ENCODE data around the gene CAMK1D. TPM values are rescaled to one million over a fixed set of nuclear protein-coding genes. Genes with fewer than 3 reads are reported as not detected.

CAMK1D gene
- polyA plus RNA-seq, 1 experiment = 1.1 TPM

DNA sequence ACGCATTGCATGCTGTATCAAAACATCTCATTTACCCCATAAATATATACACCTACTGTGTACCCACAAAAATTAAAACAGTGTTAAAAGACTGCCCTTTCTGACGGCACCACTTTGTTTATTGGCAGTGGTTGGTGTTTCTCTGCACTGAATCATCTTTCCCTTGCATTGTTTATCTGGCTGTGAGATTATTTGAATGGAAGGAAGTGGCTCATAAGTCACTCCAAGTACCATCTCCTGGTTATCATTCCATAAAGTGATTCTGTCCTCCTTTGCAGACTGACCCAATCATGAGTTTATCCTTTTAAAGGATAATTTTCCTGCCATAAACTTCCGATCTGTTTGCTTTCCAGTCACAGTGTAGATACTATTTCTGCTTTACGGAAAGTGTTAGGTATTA lies 183.8 kb downstream of the CAMK1D start:
- CTCF ChIA-PET = interaction anchor here (0.8 kb wide), 1 partner anchor 9 kb away, joined by 5 read pairs; no protein-coding TSS in a partner anchor
- no peak for DNase-seq (ENCODE audit: low read depth)
- Histone ChIP-seq H3K4me3 (ENCODE audit: low read depth, low read length) (no peak overlapping the region), H3K36me3 (ENCODE audit: control insufficient read depth, insufficient read depth, low read length) (no peaks in the 10 kb centered on the region), H3K27me3 (ENCODE audit: control insufficient read depth, insufficient read depth, low read length) (no peaks in the 10 kb centered on the region)
- TF ChIP-seq, protein P1, sequence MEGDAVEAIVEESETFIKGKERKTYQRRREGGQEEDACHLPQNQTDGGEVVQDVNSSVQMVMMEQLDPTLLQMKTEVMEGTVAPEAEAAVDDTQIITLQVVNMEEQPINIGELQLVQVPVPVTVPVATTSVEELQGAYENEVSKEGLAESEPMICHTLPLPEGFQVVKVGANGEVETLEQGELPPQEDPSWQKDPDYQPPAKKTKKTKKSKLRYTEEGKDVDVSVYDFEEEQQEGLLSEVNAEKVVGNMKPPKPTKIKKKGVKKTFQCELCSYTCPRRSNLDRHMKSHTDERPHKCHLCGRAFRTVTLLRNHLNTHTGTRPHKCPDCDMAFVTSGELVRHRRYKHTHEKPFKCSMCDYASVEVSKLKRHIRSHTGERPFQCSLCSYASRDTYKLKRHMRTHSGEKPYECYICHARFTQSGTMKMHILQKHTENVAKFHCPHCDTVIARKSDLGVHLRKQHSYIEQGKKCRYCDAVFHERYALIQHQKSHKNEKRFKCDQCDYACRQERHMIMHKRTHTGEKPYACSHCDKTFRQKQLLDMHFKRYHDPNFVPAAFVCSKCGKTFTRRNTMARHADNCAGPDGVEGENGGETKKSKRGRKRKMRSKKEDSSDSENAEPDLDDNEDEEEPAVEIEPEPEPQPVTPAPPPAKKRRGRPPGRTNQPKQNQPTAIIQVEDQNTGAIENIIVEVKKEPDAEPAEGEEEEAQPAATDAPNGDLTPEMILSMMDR (IDR thresholded peaks at IDR 0.05; ENCODE audit: insufficient read depth, low read depth, low read length) = no peak
- POLR2A ChIA-PET = no interaction called here

DNA sequence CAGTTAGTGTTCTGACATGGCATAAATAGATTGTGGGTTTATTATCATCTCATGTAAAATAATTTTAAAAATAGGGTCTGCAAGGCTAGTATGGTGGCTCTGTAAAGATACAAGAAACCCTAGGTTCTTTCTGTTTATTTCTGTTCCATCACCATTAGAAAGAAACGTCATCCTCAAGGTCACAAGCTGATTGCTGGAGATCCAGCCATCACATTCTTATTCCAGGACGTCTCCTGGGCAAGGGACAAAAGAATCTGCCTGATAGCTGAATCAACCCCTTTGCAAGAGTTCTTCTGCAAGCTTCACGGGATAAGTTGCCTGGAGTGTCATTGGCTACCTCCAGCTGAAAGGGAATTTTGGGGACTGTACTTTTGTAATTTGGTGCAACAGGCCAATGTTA lies 184.4 kb downstream of the CAMK1D start:
- POLR2A ChIA-PET = no interaction called here
- CTCF ChIA-PET = interaction anchor here (0.8 kb wide), 1 partner anchor 9 kb away, joined by 5 read pairs; no protein-coding TSS in a partner anchor
- TF ChIP-seq, protein P1 (IDR thresholded peaks at IDR 0.05; ENCODE audit: insufficient read depth, low read depth, low read length) = no peak
- no peak for DNase-seq (ENCODE audit: low read depth)
- Histone ChIP-seq H3K27me3 (ENCODE audit: control insufficient read depth, insufficient read depth, low read length) (no peaks in the 10 kb centered on the region), H3K36me3 (ENCODE audit: control insufficient read depth, insufficient read depth, low read length) (no peaks in the 10 kb centered on the region), H3K4me3 (ENCODE audit: low read depth, low read length) (no peak overlapping the region)

DNA sequence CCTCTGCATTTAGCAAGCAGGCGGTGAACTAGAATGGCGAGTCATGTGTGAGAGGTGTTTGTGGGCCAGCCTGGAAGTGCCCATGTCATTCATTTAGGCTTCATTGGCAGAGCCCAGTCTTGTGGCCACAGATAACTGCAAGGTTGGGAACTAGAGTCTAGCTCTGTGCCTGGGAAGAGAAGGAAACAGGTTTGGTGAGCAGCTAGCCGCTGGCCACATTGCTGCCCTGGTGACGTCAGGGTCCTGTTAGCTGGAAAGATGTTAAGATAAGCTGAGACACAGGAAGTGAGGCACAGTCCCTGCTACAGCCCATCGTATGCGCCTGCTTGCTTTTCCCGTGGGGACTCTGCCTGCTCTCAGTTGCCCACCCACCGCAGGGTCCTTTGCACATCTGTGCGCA lies 185.5 kb downstream of the CAMK1D start:
- no peaks in the 10 kb centered on the region for H3K27me3 ChIP-seq (ENCODE audit: control insufficient read depth, insufficient read depth, low read length)
- DNase-seq (ENCODE audit: low read depth) = no peak
- H3K4me3 ChIP-seq (ENCODE audit: low read depth, low read length) = no peak overlapping the region
- ChIA-PET CTCF (no interaction called here), POLR2A (no interaction called here)
- TF ChIP-seq, protein P1 (IDR thresholded peaks at IDR 0.05; ENCODE audit: insufficient read depth, low read depth, low read length) = no peak
- H3K36me3 ChIP-seq (ENCODE audit: control insufficient read depth, insufficient read depth, low read length) = no peaks in the 10 kb centered on the region

DNA sequence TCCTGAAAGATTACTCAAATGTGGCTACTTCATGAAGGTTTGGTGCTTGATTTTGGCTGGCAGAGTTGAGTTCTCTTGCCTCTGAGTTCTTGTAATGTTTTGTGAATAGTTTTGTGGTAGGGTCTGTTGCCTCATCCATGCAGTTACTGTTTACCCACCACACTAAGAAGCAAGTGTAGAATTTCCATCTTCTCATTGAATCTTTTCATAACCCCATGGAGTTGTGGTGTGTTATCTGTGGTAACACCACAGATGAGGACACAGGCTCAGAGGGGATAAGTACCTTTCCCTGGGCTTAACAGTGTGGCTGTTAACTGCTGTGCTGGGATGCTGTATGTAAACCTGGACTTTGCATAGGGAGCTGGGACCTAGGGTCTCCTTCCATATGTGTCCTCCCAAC lies 186.3 kb downstream of the CAMK1D start:
- H3K36me3 ChIP-seq (ENCODE audit: control insufficient read depth, insufficient read depth, low read length) = no peaks in the 10 kb centered on the region
- ChIA-PET CTCF (no interaction called here), POLR2A (no interaction called here)
- no peak overlapping the region for H3K4me3 ChIP-seq (ENCODE audit: low read depth, low read length)
- TF ChIP-seq, protein P1 (IDR thresholded peaks at IDR 0.05; ENCODE audit: insufficient read depth, low read depth, low read length) = no peak
- no peaks in the 10 kb centered on the region for H3K27me3 ChIP-seq (ENCODE audit: control insufficient read depth, insufficient read depth, low read length)
- no peak for DNase-seq (ENCODE audit: low read depth)

DNA sequence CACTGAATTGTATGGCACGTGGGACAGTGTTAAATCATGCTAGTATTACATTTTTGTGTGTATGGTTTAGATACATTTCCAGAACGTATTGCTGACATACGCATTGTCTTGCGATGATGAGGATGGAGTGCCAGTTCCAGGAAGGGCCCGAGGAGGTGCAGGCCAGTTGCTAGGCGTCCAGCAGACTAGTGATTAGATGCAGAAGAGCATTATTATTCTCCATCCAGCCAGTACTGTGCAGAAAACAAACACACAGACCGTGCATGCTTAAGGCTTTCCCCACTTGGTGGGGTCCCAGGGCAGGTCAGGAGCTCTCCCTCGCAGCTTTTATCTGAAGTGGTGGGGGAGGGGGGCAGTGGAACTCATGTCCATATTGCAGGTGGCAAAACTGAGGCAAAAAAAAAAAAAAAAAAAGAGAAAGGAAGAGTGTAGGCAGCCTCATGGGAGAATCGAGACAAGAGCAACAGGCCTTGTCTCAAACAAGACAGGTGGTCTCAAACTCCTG lies 189.2 kb downstream of the CAMK1D start:
- no peak overlapping the region for H3K4me3 ChIP-seq (ENCODE audit: low read depth, low read length)
- no peak for DNase-seq (ENCODE audit: low read depth)
- CTCF ChIA-PET = no interaction called here
- TF ChIP-seq, protein P1 (IDR thresholded peaks at IDR 0.05; ENCODE audit: insufficient read depth, low read depth, low read length) = no peak
- no peaks in the 10 kb centered on the region for H3K36me3 ChIP-seq (ENCODE audit: control insufficient read depth, insufficient read depth, low read length)
- POLR2A ChIA-PET = interaction anchor here (0.7 kb wide), 1 partner anchor 125 kb away, joined by 3 read pairs; no protein-coding TSS in a partner anchor
- no peaks in the 10 kb centered on the region for H3K27me3 ChIP-seq (ENCODE audit: control insufficient read depth, insufficient read depth, low read length)
